Panc1 (cell line): ENCODE measurements around the gene GVQW3. TPM values are rescaled to one million over a fixed set of nuclear protein-coding genes. Genes with fewer than 3 reads are reported as not detected.

Experiments
- ATAC-seq: fragments of 200-7000 bp; cut with Tn5 transposase; 2 replicates; pipeline ENCODE4 v1.9.1; 2020; ENCODE audit warnings: mild to moderate bottlenecking, moderate library complexity
- BruUV-seq: library from RNA; stranded (reverse); fragments of 400-500 nt; replicated peaks from 2 replicates; lab custom pipeline; 2021; lab: Mats Ljungman, UMichigan
- CTCF ChIA-PET: fragments of 300-600 bp; sonication (Branson Sonifier 250); formaldehyde crosslinking; loops from one replicate; lab custom pipeline; 2022; ENCODE audit warnings: antibody characterized with exemption; lab: Charles Lee
- POLR2A ChIA-PET: fragments of 300-600 bp; sonication (Branson Sonifier 250); formaldehyde crosslinking; loops from one replicate; lab custom pipeline; 2022; ENCODE audit warnings: antibody characterized with exemption; lab: Charles Lee
- DNase-seq: peaks from one replicate; pipeline ENCODE4 v3.0.0-alpha.2; 2010; ENCODE audit warnings: low read depth, low spot score
- H3K27ac ChIP-seq: 2 replicates; pipeline ENCODE4 v1.5.1; 2011; ENCODE audit warnings: mild to moderate bottlenecking, low read length, inconsistent platforms
- H3K27me3 ChIP-seq: fragments of 200-500 bp; sonication (Bioruptor generic); 2 replicates; pipeline ENCODE4 v1.6.0; 2014; ENCODE audit warnings: low read length, inconsistent platforms; ENCODE audit not compliant: control insufficient read depth, insufficient read depth
- H3K36me3 ChIP-seq: fragments of 200-500 bp; sonication (Bioruptor generic); 2 replicates; pipeline ENCODE4 v1.5.1; 2014; ENCODE audit warnings: inconsistent platforms, mild to moderate bottlenecking, low read length, moderate library complexity; ENCODE audit not compliant: control insufficient read depth, insufficient read depth
- H3K4me1 ChIP-seq: 2 replicates; pipeline ENCODE4 v1.5.1; 2011; ENCODE audit warnings: inconsistent platforms, mild to moderate bottlenecking, low read length, moderate library complexity; ENCODE audit not compliant: control insufficient read depth, insufficient read depth
- H3K4me3 ChIP-seq, 2 experiments: 2 replicates each; pipeline ENCODE4 v1.5.1; 2011 to 2012; ENCODE audit warnings: low read depth in 2 of 2, low read length in 2 of 2, mild to moderate bottlenecking in 2 of 2, inconsistent platforms in 1 of 2, moderate library complexity in 1 of 2
- H3K9me3 ChIP-seq: fragments of 200-500 bp; sonication (Bioruptor generic); 2 replicates; pipeline ENCODE4 v1.5.1; 2014; ENCODE audit warnings: low read depth, mild to moderate bottlenecking, inconsistent platforms, low read length, moderate library complexity; ENCODE audit not compliant: control insufficient read depth, insufficient read depth
- POLR2AphosphoS5 ChIP-seq: IDR thresholded peaks from 2 replicates; pipeline ENCODE4 v1.6.1; 2012; ENCODE audit warnings: mild to moderate bottlenecking, low read depth, low read length, moderate library complexity
- REST ChIP-seq, 2 experiments: IDR thresholded peaks; 2 replicates each; pipeline ENCODE4 v1.6.1; 2011 to 2012; ENCODE audit warnings: low read depth in 2 of 2, control low read depth in 1 of 2, low read length in 1 of 2, mild to moderate bottlenecking in 1 of 2, moderate library complexity in 1 of 2; ENCODE audit not compliant: insufficient read depth in 1 of 2
- SIN3A ChIP-seq: IDR thresholded peaks from 2 replicates; pipeline ENCODE4 v1.6.1; 2012; ENCODE audit warnings: low read depth, mild to moderate bottlenecking, low read length, moderate library complexity, borderline replicate concordance; ENCODE audit not compliant: insufficient read depth
- TCF7L2 ChIP-seq: IDR thresholded peaks from 2 replicates; pipeline ENCODE4 v1.6.1; 2011; ENCODE audit warnings: mild to moderate bottlenecking, low read depth, low read length, inconsistent platforms
- in situ Hi-C: cut with HindIII; loops from 2 replicates; pipeline ENCODE4 v1.10.0; 2016; ENCODE audit warnings: low sequenced_read_pairs, low pct_unique_long_range_greater_than_20kb
- intact Hi-C: fragments of 100-400 bp; cut with micrococcal nuclease; formaldehyde crosslinking; loops from one replicate; pipeline ENCODE4 v1.10.0; 2022; ENCODE audit not compliant: unreplicated experiment
- total RNA-seq: library from RNA; stranded (reverse); gene quantifications from one replicate; pipeline ENCODE4 v1.2.1, GENCODE V29; 2021; ENCODE audit not compliant: unreplicated experiment
- TF ChIP-seq, protein P1 (sequence below): fragments of 450-650 bp; IDR thresholded peaks from 2 replicates; pipeline ENCODE4 v1.5.1; 2017; ENCODE audit warnings: mild to moderate bottlenecking

GVQW3 gene
- total RNA-seq, 1 experiment from 2014 or later, result 3.2 TPM

- DNase-seq (no peak), ATAC-seq (no peak)
- Histone ChIP-seq H3K9me3 (no peaks in the 10 kb centered on the region), H3K27ac (no peak overlapping the region), H3K27me3 (no peaks in the 10 kb centered on the region), H3K4me1 (peaks cover 8% of the 10 kb centered on the region; the same call in 1 of the 2 replicates), H3K4me3 (no peak overlapping the region), H3K36me3 (no peaks in the 10 kb centered on the region)
- no TSS peak for BruUV-seq
- intact Hi-C loops (no loop called here), in situ Hi-C loops (no loop called here)
- no peak for TF ChIP-seq POLR2AphosphoS5
- TF ChIP-seq, protein P1, sequence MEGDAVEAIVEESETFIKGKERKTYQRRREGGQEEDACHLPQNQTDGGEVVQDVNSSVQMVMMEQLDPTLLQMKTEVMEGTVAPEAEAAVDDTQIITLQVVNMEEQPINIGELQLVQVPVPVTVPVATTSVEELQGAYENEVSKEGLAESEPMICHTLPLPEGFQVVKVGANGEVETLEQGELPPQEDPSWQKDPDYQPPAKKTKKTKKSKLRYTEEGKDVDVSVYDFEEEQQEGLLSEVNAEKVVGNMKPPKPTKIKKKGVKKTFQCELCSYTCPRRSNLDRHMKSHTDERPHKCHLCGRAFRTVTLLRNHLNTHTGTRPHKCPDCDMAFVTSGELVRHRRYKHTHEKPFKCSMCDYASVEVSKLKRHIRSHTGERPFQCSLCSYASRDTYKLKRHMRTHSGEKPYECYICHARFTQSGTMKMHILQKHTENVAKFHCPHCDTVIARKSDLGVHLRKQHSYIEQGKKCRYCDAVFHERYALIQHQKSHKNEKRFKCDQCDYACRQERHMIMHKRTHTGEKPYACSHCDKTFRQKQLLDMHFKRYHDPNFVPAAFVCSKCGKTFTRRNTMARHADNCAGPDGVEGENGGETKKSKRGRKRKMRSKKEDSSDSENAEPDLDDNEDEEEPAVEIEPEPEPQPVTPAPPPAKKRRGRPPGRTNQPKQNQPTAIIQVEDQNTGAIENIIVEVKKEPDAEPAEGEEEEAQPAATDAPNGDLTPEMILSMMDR, result no peak
- TF ChIP-seq SIN3A, result no peak
- no peak for TF ChIP-seq TCF7L2
- TF ChIP-seq REST (IDR thresholded peaks at IDR 0.05; ENCODE audit: insufficient read depth in 1 of 2, low read depth in 2 of 2, low read length in 1 of 2), result no peak
- ChIA-PET POLR2A (no interaction called here), CTCF (interaction anchor here (0.7 kb wide), 1 partner anchor 760 kb away, joined by 4 read pairs; no protein-coding TSS in a partner anchor)
Observed at GRCh38 chr11:76410851-76411357, 29.8 kb downstream of the GVQW3 start.

DNA sequence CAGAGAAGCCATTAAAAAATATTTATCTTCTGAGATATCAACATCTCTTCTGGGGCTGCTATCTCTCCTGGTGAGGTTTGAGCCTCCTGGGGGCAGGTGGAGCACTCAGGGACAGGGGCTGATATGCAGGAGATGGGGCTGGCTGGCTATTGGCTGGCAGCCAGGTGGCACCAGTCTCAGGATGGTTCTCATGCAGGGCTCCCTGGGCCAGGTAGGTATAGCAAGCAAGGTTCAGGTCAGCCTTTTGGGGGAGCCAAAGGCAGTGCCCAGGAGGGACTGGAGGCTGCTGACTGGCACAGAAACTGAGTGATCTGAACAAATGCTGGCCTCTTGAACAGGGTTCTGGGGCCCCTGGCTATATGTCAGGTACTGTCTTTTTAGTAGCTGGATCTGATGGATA, 34.0 kb downstream of the GVQW3 start:
- POLR2A ChIA-PET, result interaction anchor here (0.7 kb wide), 1 partner anchor 10 kb away, joined by 6 read pairs; no protein-coding TSS in a partner anchor
- Histone ChIP-seq H3K27ac (no peak overlapping the region), H3K9me3 (no peaks in the 10 kb centered on the region), H3K27me3 (peaks cover 6% of the 10 kb centered on the region; the same call in 1 of the 2 replicates), H3K4me3 (no peak overlapping the region), H3K4me1 (no peaks in the 10 kb centered on the region), H3K36me3 (no peaks in the 10 kb centered on the region)
- intact Hi-C loops (no loop called here), in situ Hi-C loops (no loop called here)
- no TSS peak for BruUV-seq
- CTCF ChIA-PET, result no interaction called here
- TF ChIP-seq, protein P1, result no peak
- TF ChIP-seq SIN3A (no peak), TCF7L2 (no peak), REST (IDR thresholded peaks at IDR 0.05; ENCODE audit: insufficient read depth in 1 of 2, low read depth in 2 of 2, low read length in 1 of 2) (no peak), POLR2AphosphoS5 (no peak)
- DNase-seq, result no peak
- no peak for ATAC-seq
